SIG-M5 (cell line): ENCODE results near the gene LILRA5.
"Not testable (repeated sequence)": the region's sequence is repeated elsewhere in the genome, so short reads cannot be mapped to it uniquely, and the experiment has no call there.

Source experiments
- DNase-seq: peaks from one replicate; lab custom pipeline; 2025; lab: John Stamatoyannopoulos, UW

Gene LILRA5

GRCh38 chr19:54312436-54313377 lies at the start of gene LILRA5:
LILRA5 (minus strand) TSS chr19:54313166; CDS start chr19:54313019, 147 bp downstream.
- peak; percentile 50 for DNase-seq

- not testable (repeated sequence) for DNase-seq
These were observed 48.9 kb upstream of the LILRA5 start for GRCh38 chr19:54361680-54362422.

- not testable (repeated sequence) for DNase-seq
These were observed 46.3 kb upstream of the LILRA5 start for GRCh38 chr19:54359149-54359820.

- DNase-seq = no peak
These were observed 44.4 kb upstream of the LILRA5 start for GRCh38 chr19:54357381-54357780.

- DNase-seq = no peak
These were observed 43.6 kb upstream of the LILRA5 start for GRCh38 chr19:54356444-54357056.

GRCh38 chr19:54355675-54356074 lies 42.7 kb upstream of the LILRA5 start:
- no peak for DNase-seq

- no peak for DNase-seq
These were observed 41.8 kb upstream of the LILRA5 start for GRCh38 chr19:54354761-54355160.

GRCh38 chr19:54352546-54352945 lies 39.6 kb upstream of the LILRA5 start:
- no peak for DNase-seq

- no peak for DNase-seq
These were observed 39.1 kb upstream of the LILRA5 start for GRCh38 chr19:54352041-54352440.

GRCh38 chr19:54351474-54351873 lies 38.5 kb upstream of the LILRA5 start:
- DNase-seq = no peak

GRCh38 chr19:54345938-54346386 lies 33.0 kb upstream of the LILRA5 start:
- no peak for DNase-seq

GRCh38 chr19:54343868-54344267 lies 30.9 kb upstream of the LILRA5 start:
- DNase-seq = peak; percentile 52

- no peak for DNase-seq
These were observed 28.3 kb upstream of the LILRA5 start for GRCh38 chr19:54341295-54341694.

GRCh38 chr19:54339646-54340358 lies 26.8 kb upstream of the LILRA5 start:
- DNase-seq = no peak

GRCh38 chr19:54338521-54338920 lies 25.6 kb upstream of the LILRA5 start:
- DNase-seq = no peak

- no peak for DNase-seq
These were observed 24.9 kb upstream of the LILRA5 start for GRCh38 chr19:54337858-54338230.

GRCh38 chr19:54336893-54337857 lies 24.2 kb upstream of the LILRA5 start:
- no peak for DNase-seq

GRCh38 chr19:54335979-54336892 lies 23.3 kb upstream of the LILRA5 start:
- DNase-seq = no peak

GRCh38 chr19:54335164-54335563 lies 22.2 kb upstream of the LILRA5 start:
- no peak for DNase-seq
